Measurements from ENCODE around the gene AGTRAP.

DNA sequence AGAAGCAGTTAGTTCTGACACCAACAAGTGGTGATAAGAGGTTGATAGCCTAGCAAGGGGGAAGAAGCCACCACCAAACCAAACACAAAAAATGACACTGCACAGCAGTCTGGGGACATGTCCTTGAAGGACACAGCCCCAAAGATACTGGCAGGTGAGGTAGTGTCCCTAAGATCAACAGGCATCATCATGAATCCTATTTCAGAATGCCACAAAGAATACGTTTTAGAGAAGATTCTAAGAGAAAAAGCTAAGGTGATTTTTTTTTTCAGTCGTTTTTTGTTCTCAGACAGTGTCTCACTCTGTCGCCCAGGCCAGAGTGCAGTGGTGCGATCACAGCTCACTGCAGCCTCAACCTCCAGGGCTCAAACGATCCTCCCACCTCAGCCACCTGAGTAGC, 50.2 kb downstream of the AGTRAP start:
- TF ChIP-seq, protein P1, sequence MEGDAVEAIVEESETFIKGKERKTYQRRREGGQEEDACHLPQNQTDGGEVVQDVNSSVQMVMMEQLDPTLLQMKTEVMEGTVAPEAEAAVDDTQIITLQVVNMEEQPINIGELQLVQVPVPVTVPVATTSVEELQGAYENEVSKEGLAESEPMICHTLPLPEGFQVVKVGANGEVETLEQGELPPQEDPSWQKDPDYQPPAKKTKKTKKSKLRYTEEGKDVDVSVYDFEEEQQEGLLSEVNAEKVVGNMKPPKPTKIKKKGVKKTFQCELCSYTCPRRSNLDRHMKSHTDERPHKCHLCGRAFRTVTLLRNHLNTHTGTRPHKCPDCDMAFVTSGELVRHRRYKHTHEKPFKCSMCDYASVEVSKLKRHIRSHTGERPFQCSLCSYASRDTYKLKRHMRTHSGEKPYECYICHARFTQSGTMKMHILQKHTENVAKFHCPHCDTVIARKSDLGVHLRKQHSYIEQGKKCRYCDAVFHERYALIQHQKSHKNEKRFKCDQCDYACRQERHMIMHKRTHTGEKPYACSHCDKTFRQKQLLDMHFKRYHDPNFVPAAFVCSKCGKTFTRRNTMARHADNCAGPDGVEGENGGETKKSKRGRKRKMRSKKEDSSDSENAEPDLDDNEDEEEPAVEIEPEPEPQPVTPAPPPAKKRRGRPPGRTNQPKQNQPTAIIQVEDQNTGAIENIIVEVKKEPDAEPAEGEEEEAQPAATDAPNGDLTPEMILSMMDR (IDR thresholded peaks at IDR 0.05; ENCODE audit: poor library complexity) = no peak
- TF ChIP-seq EZH2phosphoT487 (IDR thresholded peaks at IDR 0.05; ENCODE audit: low read depth, severe bottlenecking, unreplicated experiment) = no peak

Measured in hepatocyte (in vitro differentiated cells).